ENCODE results near the gene IPO9. TPM values are rescaled to one million over a fixed set of nuclear protein-coding genes. Genes with fewer than 3 reads are reported as not detected.

Gene IPO9
- total RNA-seq, 1 experiment from 2014 or later = 80.6 TPM

DNA sequence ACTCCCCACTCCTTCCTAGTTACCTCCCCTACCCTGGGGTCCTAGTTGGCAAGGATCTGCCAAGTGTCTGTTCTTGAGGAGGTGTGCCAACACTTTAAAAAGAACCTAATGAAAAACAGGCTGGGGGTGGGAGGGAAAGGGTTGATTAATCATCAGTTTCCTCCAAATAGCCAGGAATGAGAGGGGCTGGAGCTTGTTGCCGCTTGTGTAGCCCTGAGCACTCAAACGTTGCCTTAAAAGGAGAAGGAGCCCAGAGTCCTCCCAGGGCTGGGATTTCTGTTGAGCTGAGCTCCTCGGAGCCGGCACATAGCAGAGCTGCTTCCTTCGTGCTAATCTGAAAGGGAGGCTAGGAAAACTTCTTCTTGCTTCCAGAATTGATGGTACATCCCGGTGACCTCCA, 75.6 kb downstream of the IPO9 start:
- Histone ChIP-seq H3K9ac (ENCODE audit: low read length) (no peak overlapping the region), H3K79me2 (ENCODE audit: insufficient read depth, low read length) (no peaks in the 10 kb centered on the region), H3K4me1 (ENCODE audit: control insufficient read depth in 1 of 2, insufficient read depth in 2 of 2, low read length in 2 of 2) (no peaks in the 10 kb centered on the region), H3K27me3 (ENCODE audit: insufficient read depth, low read length) (no peaks in the 10 kb centered on the region), H3K4me3 (replicated peaks in 1 of 2; ENCODE audit: low read depth in 1 of 2, low read length in 2 of 2) (no peak overlapping the region), H2AFZ (ENCODE audit: low read depth, low read length, poor library complexity, severe bottlenecking) (no peak overlapping the region), H3K4me2 (ENCODE audit: low read length) (no peak overlapping the region), H3K9me3 (ENCODE audit: control insufficient read depth in 1 of 2, insufficient read depth in 1 of 2, low read depth in 1 of 2, low read length in 2 of 2) (no peaks in the 10 kb centered on the region), H4K20me1 (ENCODE audit: insufficient read depth) (no peaks in the 10 kb centered on the region), H3K36me3 (ENCODE audit: control insufficient read depth in 1 of 2, insufficient read depth in 2 of 2, low read length in 2 of 2) (no peaks in the 10 kb centered on the region), H3K27ac (ENCODE audit: low read depth, low read length) (no peak overlapping the region), H3K9me2 (ENCODE audit: insufficient read depth) (no peaks in the 10 kb centered on the region)
- intact Hi-C loops (cut with micrococcal nuclease) = no loop called here
- POLR2A ChIA-PET = no interaction called here
- RAD21 ChIA-PET (ENCODE audit: low non-redundant PET in 1 of 2, low total read pairs in 2 of 2, uncharacterized antibody in 2 of 2, unreplicated experiment in 2 of 2) = no interaction called here
- ATAC-seq = no peak
- CTCF ChIA-PET = interaction anchor here (1.0 kb wide), 1 partner anchor 9 kb away, joined by 4 read pairs; no protein-coding TSS in a partner anchor
- no peak for DNase-seq (ENCODE audit: low read depth, low spot score)
- no TSS peak for BruUV-seq (replicated peaks)
- TF ChIP-seq CEBPB (IDR thresholded peaks at IDR 0.05; ENCODE audit: low read depth) (no peak), CTCF (IDR thresholded peaks at IDR 0.05 in 2 of 3, conservative IDR thresholded peaks at IDR 0.05 in 1 of 3; ENCODE audit: borderline replicate concordance in 1 of 3, insufficient read depth in 1 of 3, low read depth in 2 of 3, low read length in 2 of 3) (no peak), ZFX (IDR thresholded peaks at IDR 0.05) (no peak), CBX3 (IDR thresholded peaks at IDR 0.05; ENCODE audit: low read depth) (no peak), ATF3 (IDR thresholded peaks at IDR 0.05) (no peak), EZH2phosphoT487 (IDR thresholded peaks at IDR 0.05; ENCODE audit: borderline replicate concordance) (no peak), EZH2 (IDR thresholded peaks at IDR 0.05) (no peak), POLR2AphosphoS5 (IDR thresholded peaks at IDR 0.05; ENCODE audit: low read depth, low read length) (no peak), SIN3A (IDR thresholded peaks at IDR 0.05; ENCODE audit: low read depth) (no peak)
- TF ChIP-seq, protein P1, sequence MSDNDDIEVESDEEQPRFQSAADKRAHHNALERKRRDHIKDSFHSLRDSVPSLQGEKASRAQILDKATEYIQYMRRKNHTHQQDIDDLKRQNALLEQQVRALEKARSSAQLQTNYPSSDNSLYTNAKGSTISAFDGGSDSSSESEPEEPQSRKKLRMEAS (IDR thresholded peaks at IDR 0.05) = no peak
- TF ChIP-seq, protein P2, sequence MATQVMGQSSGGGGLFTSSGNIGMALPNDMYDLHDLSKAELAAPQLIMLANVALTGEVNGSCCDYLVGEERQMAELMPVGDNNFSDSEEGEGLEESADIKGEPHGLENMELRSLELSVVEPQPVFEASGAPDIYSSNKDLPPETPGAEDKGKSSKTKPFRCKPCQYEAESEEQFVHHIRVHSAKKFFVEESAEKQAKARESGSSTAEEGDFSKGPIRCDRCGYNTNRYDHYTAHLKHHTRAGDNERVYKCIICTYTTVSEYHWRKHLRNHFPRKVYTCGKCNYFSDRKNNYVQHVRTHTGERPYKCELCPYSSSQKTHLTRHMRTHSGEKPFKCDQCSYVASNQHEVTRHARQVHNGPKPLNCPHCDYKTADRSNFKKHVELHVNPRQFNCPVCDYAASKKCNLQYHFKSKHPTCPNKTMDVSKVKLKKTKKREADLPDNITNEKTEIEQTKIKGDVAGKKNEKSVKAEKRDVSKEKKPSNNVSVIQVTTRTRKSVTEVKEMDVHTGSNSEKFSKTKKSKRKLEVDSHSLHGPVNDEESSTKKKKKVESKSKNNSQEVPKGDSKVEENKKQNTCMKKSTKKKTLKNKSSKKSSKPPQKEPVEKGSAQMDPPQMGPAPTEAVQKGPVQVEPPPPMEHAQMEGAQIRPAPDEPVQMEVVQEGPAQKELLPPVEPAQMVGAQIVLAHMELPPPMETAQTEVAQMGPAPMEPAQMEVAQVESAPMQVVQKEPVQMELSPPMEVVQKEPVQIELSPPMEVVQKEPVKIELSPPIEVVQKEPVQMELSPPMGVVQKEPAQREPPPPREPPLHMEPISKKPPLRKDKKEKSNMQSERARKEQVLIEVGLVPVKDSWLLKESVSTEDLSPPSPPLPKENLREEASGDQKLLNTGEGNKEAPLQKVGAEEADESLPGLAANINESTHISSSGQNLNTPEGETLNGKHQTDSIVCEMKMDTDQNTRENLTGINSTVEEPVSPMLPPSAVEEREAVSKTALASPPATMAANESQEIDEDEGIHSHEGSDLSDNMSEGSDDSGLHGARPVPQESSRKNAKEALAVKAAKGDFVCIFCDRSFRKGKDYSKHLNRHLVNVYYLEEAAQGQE (IDR thresholded peaks at IDR 0.05; ENCODE audit: low read depth) = no peak
